K562 (cell line): Measurements from ENCODE around the gene PAFAH2. TPM values are rescaled to one million over a fixed set of nuclear protein-coding genes. Genes with fewer than 3 reads are reported as not detected.
A peak's percentile ranks its signal among the peaks of the same experiment; 100 is the strongest.

Source experiments
- ATAC-seq: fragments of 200-7000 bp; cut with Tn5 transposase; 3 replicates; pipeline ENCODE4 v1.9.1; 2020; ENCODE audit warnings: moderate library complexity
- BruUV-seq: library from RNA; stranded (reverse); fragments of 400-500 nt; replicated peaks from 2 replicates; lab custom pipeline; 2021; lab: Mats Ljungman, UMichigan
- CTCF ChIA-PET: fragments of 300-600 bp; formaldehyde crosslinking; extraction: SDS; loops from one replicate; lab custom pipeline; 2021; ENCODE audit warnings: low intra/inter-chr PET ratio; lab: Yijun Ruan, JAX
- POLR2A ChIA-PET: fragments of 300-600, 350-650 bp; sonication (Branson Sonifier 250); formaldehyde crosslinking; extraction: SDS; loops from one replicate; lab custom pipeline; 2021; ENCODE audit warnings: antibody characterized with exemption, inconsistent platforms; lab: Yijun Ruan, JAX
- DNase-seq, 4 experiments: peaks; one replicate each; pipeline versions ENCODE4 v3.0.0 to v3.0.0-alpha.2; 2011 to 2018; ENCODE audit warnings: low spot score in 3 of 4, mixed read lengths in 3 of 4; ENCODE audit errors: extremely low read depth in 1 of 4
- FAIRE-seq: peaks from 2 replicates; lab custom pipeline; 2011; peaks lifted over from hg19 to GRCh38; lab: Jason Lieb, UNC
- H2AFZ ChIP-seq: 2 replicates; pipeline ENCODE4 v1.6.0; 2011; ENCODE audit warnings: low read depth, low read length, control low read depth, inconsistent platforms
- H3K27ac ChIP-seq: fragments of 200-600 bp; 3 replicates; pipeline ENCODE4 v1.8.0; 2011; ENCODE audit warnings: low read depth, mild to moderate bottlenecking, control low read depth, inconsistent platforms, low read length, moderate library complexity, mixed read lengths; ENCODE audit errors: extremely low read depth
- H3K27me3 ChIP-seq, 2 experiments: fragments of 300-600 bp in 1 of 2; 2 replicates in 1 of 2; 3 replicates in 1 of 2; pipeline versions ENCODE4 v1.6.0 to v1.8.0; 2011; ENCODE audit warnings: inconsistent platforms in 2 of 2, low read length in 2 of 2, mild to moderate bottlenecking in 1 of 2, mixed read lengths in 1 of 2, moderate library complexity in 1 of 2; ENCODE audit not compliant: control insufficient read depth in 2 of 2, insufficient read depth in 2 of 2
- H3K36me3 ChIP-seq: fragments of 300-600 bp; 3 replicates; pipeline ENCODE4 v1.8.0; 2011; ENCODE audit warnings: mild to moderate bottlenecking, low read length, inconsistent platforms; ENCODE audit not compliant: control insufficient read depth, insufficient read depth
- H3K4me1 ChIP-seq, 2 experiments: fragments of 200-600 bp in 1 of 2; replicated peaks in 1 of 2; 2 replicates in 1 of 2; 3 replicates in 1 of 2; pipeline versions ENCODE4 v1.5.1 to v1.8.0; 2011; ENCODE audit warnings: inconsistent platforms in 2 of 2, low read length in 2 of 2, mild to moderate bottlenecking in 1 of 2, mixed read lengths in 1 of 2, moderate library complexity in 1 of 2; ENCODE audit not compliant: control insufficient read depth in 2 of 2, insufficient read depth in 2 of 2
- H3K4me2 ChIP-seq: 2 replicates; pipeline ENCODE4 v1.6.1; 2011; ENCODE audit warnings: low read length, control low read depth, inconsistent platforms, mixed read lengths; ENCODE audit not compliant: insufficient read depth
- H3K4me3 ChIP-seq: fragments of 200-600 bp; sonication (generic), shearing (Covaris generic); 2 replicates; pipeline ENCODE4 v1.5.1; 2016; ENCODE audit warnings: control low read depth, inconsistent platforms
- H3K79me2 ChIP-seq: fragments of 200-600 bp; 3 replicates; pipeline ENCODE4 v1.8.0; 2011; ENCODE audit warnings: low read length, inconsistent platforms; ENCODE audit not compliant: control insufficient read depth, insufficient read depth
- H3K9ac ChIP-seq, 2 experiments: 2 replicates each; pipeline versions ENCODE4 v1.6.0 to v1.6.1; 2011; ENCODE audit warnings: low read depth in 2 of 2, low read length in 2 of 2, control low read depth in 1 of 2, inconsistent platforms in 1 of 2, mild to moderate bottlenecking in 1 of 2, mixed read lengths in 1 of 2; ENCODE audit not compliant: insufficient read depth in 1 of 2
- H3K9me1 ChIP-seq: one replicate; pipeline ENCODE4 v1.6.0; 2011; ENCODE audit warnings: inconsistent platforms, mild to moderate bottlenecking, low read length, moderate library complexity; ENCODE audit not compliant: control insufficient read depth, insufficient read depth
- H3K9me3 ChIP-seq: replicated peaks from 2 replicates; pipeline ENCODE4 v1.5.1; 2011; ENCODE audit warnings: low read depth, low read length, inconsistent platforms; ENCODE audit not compliant: control insufficient read depth, insufficient read depth
- H4K20me1 ChIP-seq: replicated peaks from 2 replicates; pipeline ENCODE4 v1.6.1; 2011; ENCODE audit warnings: low read length, inconsistent platforms, mixed read lengths; ENCODE audit not compliant: control insufficient read depth, insufficient read depth
- CHD2 ChIP-seq: IDR thresholded peaks from 2 replicates; pipeline ENCODE4 v1.6.1; 2011; ENCODE audit warnings: low read depth, low read length
- FOXP1 ChIP-seq: sonication (generic); formaldehyde crosslinking; IDR thresholded peaks from 2 replicates; pipeline ENCODE4 v1.8.0; 2022; ENCODE audit warnings: mild to moderate bottlenecking, missing genetic modification reagents
- MEIS2 ChIP-seq: fragments of 450-650 bp; IDR thresholded peaks from 2 replicates; pipeline ENCODE4 v1.6.1; 2014; ENCODE audit warnings: mild to moderate bottlenecking; ENCODE audit not compliant: partially characterized antibody
- POLR2H ChIP-seq: IDR thresholded peaks from 2 replicates; pipeline ENCODE4 v1.6.1; 2016; ENCODE audit warnings: missing genetic modification characterization, low read depth, mild to moderate bottlenecking, control low read depth, missing compliant biosample characterization, moderate library complexity
- TAF9B ChIP-seq: fragments of 450-650 bp; IDR thresholded peaks from 2 replicates; pipeline ENCODE4 v1.6.1; 2018; ENCODE audit warnings: mild to moderate bottlenecking; ENCODE audit not compliant: partially characterized antibody
- TAL1 ChIP-seq: fragments of 450-650 bp; IDR thresholded peaks from 2 replicates; pipeline ENCODE4 v1.6.1; 2016; ENCODE audit warnings: mild to moderate bottlenecking
- WGBS: fragments of 100-300 bp; shearing (Covaris generic); methylation state at CpG from one replicate; pipeline ENCODE4 v1.1.6; 2016; ENCODE audit warnings: low coverage, mixed read lengths; ENCODE audit not compliant: insufficient coverage; ENCODE audit errors: missing lambda C conversion rate; 5-methylcytosine and 5-hydroxymethylcytosine counted together
- in situ Hi-C: fragments of 300-500 bp; cut with MboI; formaldehyde crosslinking; loops from 4 replicates; pipeline ENCODE4 v1.15.0; 2018; ENCODE audit warnings: inconsistent platforms, mixed read lengths
- intact Hi-C: fragments of 100-400 bp; cut with micrococcal nuclease; formaldehyde crosslinking; loops from 2 replicates; pipeline ENCODE4 v1.14.2; 2022
- polyA plus RNA-seq, 8 experiments: library from polyadenylated mRNA; depleted of rRNA in 4 of 8; stranded (reverse) in 5 of 8; unstranded in 3 of 8; fragments of >200 nt; fragmentation: Nextera tagmentation in 2 of 8; fragmentation: Illumina TruSeq in 1 of 8; extraction: Ambion mirVana in 2 of 8; extraction: Trizol in 1 of 8; gene quantifications; 2 replicates each; pipeline versions ENCODE4 v1.2.1 to v1.2.3, GENCODE V29; 2011 to 2014; ENCODE audit warnings: inconsistent platforms in 1 of 8, missing spikeins in 1 of 8
- total RNA-seq, 7 experiments: library from RNA; depleted of rRNA in 6 of 7; stranded (reverse); fragments of >200 nt in 6 of 7; fragmentation: Illumina TruSeq in 2 of 7; extraction: Trizol in 2 of 7; gene quantifications; 2 replicates each; pipeline versions ENCODE4 v1.2.1 to v1.2.3, GENCODE V29; 2011 to 2021; ENCODE audit warnings: low replicate concordance in 1 of 7
- TF ChIP-seq, protein P1 (sequence below), 2 experiments: IDR thresholded peaks in 1 of 2; conservative IDR thresholded peaks in 1 of 2; 2 replicates each; pipeline ENCODE4 v1.6.1; 2016; ENCODE audit warnings: low read depth in 2 of 2, mild to moderate bottlenecking in 1 of 2, missing compliant biosample characterization in 1 of 2, missing genetic modification characterization in 1 of 2, moderate library complexity in 1 of 2
- TF ChIP-seq, protein P2 (sequence below), 2 experiments: fragments of 450-650 bp; IDR thresholded peaks; 2 replicates each; pipeline ENCODE4 v1.6.1; 2016; ENCODE audit warnings: mild to moderate bottlenecking in 2 of 2, borderline replicate concordance in 1 of 2, low read depth in 1 of 2, moderate library complexity in 1 of 2

Gene PAFAH2
- total and polyA plus RNA-seq, 9 of the 15 experiments (the other 6 are each of a cell fraction or from before 2014, with no cell fraction given): 4.2 to 10.9 (median 6.8) TPM

DNA sequence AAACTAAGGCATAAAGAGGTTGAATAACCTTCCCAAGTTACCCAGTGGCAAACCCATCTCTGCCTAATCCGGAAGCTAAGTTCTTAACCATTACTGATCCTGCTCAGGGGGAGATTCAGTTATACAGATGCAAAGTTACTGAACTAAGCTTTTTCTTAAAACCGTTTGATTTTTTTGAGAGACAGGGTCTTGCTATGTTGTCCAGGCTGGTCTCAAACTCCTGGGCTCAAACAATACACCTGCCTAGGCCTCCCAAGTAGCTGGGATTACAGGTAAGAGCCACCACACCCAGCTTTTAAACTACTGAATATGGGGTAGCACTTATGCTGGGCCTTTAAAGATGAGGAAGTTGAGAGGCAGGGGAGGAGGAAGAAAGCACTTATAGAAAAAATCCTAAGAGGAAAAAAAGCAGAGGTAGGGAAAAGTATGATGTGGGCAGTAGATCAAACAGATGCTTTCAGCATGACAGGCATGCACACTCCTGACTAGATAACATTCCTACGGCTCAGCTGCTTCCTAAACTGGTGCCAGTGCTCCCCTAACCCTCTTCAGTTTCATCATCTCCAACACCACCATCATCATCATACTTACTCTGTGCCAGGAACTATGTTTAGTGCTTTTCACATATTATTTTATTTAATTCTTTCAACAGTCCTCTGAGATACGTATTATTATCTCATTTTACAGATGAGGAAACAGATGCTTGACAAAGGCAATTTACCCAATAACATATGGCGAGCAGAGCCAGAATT is 5.8 kb downstream of the PAFAH2 start:
- peak overlapping the region; percentile 19; the same call in 1 of the 2 replicates for H3K4me2 ChIP-seq
- no peaks in the 10 kb centered on the region for H4K20me1 ChIP-seq
- peaks cover 26 to 43% of the 10 kb centered on the region in 2 experiments for H3K4me1 ChIP-seq
- in situ Hi-C loops: no loop called here
- ATAC-seq: no peak
- 0 out of 3 replicates have a peak, but pooled peaks cover 4% of the 10 kb centered on the region for H3K79me2 ChIP-seq
- POLR2A ChIA-PET: interaction anchor here (0.9 to 1.2 kb wide), 3 partner anchors 83 to 97 kb away, joined by 3 to 9 read pairs (median 4); no protein-coding TSS in a partner anchor
- CTCF ChIA-PET: no interaction called here
- FAIRE-seq: no peak
- H3K9me1 ChIP-seq: no peaks in the 10 kb centered on the region
- H3K27me3 ChIP-seq: no peaks in the 10 kb centered on the region
- H3K4me3 ChIP-seq: no peak overlapping the region
- peaks cover 10% of the 10 kb centered on the region; the same call in 2 of the 3 replicates for H3K36me3 ChIP-seq
- no TSS peak for BruUV-seq
- WGBS: 46% methylated on average over 5 of the region's 5 CpGs
- peak overlapping the region; percentile 75; the same call in 1 of the 2 replicates for H2AFZ ChIP-seq
- no peak for DNase-seq
- no peak overlapping the region for H3K9ac ChIP-seq
- intact Hi-C loops: loop anchor here (10.0 kb wide), 1 partner anchor 167 kb away; no protein-coding TSS in a partner anchor
- H3K9me3 ChIP-seq: no peaks in the 10 kb centered on the region
- H3K27ac ChIP-seq: no peak overlapping the region
- 0 out of 2 replicates have a peak, but pooled peaks have one; percentile 17 for TF ChIP-seq TAL1
- TF ChIP-seq MEIS2: peak; percentile 78
- no peak for TF ChIP-seq FOXP1
- TF ChIP-seq, protein P1, sequence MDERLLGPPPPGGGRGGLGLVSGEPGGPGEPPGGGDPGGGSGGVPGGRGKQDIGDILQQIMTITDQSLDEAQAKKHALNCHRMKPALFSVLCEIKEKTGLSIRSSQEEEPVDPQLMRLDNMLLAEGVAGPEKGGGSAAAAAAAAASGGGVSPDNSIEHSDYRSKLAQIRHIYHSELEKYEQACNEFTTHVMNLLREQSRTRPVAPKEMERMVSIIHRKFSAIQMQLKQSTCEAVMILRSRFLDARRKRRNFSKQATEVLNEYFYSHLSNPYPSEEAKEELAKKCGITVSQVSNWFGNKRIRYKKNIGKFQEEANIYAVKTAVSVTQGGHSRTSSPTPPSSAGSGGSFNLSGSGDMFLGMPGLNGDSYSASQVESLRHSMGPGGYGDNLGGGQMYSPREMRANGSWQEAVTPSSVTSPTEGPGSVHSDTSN (CRISPR knock-in tag; IDR thresholded peaks at IDR 0.05; ENCODE audit: low read depth): no peak
- TF ChIP-seq, protein P1 (tag; conservative IDR thresholded peaks at IDR 0.05; ENCODE audit: low read depth): peak; percentile 30; the same call in 1 of the 2 replicates
- TF ChIP-seq CHD2: no peak
- TF ChIP-seq TAF9B: peak; percentile 34
- TF ChIP-seq, protein P2, sequence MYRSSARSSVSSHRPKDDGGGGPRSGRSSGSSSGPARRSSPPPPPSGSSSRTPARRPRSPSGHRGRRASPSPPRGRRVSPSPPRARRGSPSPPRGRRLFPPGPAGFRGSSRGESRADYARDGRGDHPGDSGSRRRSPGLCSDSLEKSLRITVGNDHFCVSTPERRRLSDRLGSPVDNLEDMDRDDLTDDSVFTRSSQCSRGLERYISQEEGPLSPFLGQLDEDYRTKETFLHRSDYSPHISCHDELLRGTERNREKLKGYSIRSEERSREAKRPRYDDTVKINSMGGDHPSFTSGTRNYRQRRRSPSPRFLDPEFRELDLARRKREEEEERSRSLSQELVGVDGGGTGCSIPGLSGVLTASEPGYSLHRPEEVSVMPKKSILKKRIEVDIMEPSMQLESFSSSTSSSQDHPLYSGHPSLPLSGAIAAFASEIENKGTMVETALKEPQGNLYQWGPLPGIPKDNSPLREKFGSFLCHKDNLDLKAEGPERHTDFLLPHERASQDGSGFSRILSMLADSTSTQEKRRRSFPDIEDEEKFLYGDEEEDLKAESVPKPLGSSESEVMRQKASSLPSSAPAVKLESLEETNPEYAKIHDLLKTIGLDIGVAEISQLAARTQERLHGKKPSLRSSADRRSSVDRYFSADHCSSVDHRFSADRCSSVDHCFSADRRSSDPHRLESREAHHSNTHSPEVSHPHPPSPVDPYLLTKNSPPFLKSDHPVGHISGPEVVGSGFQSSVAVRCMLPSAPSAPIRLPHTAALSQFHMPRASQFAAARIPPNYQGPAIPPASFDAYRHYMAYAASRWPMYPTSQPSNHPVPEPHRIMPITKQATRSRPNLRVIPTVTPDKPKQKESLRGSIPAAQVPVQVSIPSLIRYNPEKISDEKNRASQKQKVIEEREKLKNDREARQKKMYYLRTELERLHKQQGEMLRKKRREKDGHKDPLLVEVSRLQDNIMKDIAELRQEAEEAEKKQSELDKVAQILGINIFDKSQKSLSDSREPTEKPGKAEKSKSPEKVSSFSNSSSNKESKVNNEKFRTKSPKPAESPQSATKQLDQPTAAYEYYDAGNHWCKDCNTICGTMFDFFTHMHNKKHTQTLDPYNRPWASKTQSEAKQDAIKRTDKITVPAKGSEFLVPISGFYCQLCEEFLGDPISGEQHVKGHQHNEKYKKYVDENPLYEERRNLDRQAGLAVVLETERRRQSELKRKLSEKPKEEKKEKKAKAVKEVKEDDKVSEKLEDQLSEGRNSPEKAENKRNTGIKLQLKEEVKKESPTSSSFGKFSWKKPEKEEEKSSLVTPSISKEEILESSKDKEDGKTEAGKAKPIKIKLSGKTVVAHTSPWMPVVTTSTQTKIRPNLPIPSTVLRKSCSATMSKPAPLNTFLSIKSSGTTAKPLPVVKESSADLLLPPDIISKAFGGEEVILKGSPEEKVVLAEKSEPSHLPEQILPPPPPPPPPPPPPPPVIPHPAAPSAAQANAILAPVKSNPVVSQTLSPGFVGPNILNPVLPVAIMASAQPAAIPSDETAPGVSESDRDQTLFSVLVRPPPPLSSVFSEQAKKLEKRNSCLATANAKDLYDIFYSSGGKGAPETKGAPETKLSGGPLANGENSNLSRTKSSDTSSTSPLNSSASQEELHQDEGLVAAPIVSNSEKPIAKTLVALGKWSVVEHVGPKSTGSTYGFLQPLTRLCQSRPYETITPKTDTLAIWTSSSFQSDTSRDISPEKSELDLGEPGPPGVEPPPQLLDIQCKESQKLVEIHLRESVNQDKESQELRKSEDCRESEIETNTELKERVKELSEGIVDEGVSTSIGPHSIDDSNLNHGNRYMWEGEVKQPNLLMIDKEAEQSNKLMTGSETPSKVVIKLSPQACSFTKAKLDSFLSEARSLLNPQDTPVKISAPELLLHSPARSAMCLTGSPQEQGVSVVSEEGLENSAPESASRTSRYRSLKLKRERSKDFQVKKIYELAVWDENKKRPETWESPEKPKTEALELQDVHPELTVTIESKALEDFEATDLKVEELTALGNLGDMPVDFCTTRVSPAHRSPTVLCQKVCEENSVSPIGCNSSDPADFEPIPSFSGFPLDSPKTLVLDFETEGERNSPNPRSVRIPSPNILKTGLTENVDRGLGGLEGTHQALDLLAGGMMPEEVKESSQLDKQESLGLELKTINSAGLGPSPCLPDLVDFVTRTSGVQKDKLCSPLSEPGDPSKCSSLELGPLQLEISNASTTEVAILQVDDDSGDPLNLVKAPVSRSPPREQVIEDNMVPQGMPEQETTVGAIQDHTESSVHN (IDR thresholded peaks at IDR 0.05; ENCODE audit: borderline replicate concordance in 1 of 2, low read depth in 1 of 2): 0 out of 4 replicates have a peak, but pooled peaks of 1 of the 2 experiments have one; percentile 48
- TF ChIP-seq POLR2H (tag): no peak
